NOMO-1 treated with dmso at 0.1 percent for 144 hours (cell line): ENCODE measurements around the gene NKD2.
"Not testable (repeated sequence)": the region's sequence is repeated elsewhere in the genome, so short reads cannot be mapped to it uniquely, and the experiment has no call there.

Experiments
- DNase-seq: peaks from one replicate; lab custom pipeline; 2025; ENCODE audit not compliant: unreplicated experiment; lab: John Stamatoyannopoulos, UW

Gene NKD2

DNA sequence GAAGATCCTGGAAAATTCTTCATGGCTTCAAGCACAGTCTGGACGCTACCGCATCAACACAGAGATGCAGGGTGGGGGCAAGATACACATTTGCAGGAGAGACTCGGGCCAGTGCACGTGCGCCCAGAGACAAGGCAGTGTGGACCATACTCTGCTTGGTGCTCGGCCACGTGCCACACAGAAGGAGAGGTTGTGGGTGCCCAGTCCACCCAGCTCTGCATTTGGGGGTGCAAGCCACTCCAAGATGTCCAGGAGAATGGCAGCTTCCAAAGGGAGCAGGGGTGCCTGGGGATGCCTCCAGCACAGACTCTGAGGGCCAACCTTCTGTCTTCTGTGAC lies 4.3 kb downstream of the NKD2 start:
- no peak for DNase-seq

- no peak for DNase-seq
Observed at GRCh38 chr5:1013238-1013947, 4.8 kb downstream of the NKD2 start.

DNA sequence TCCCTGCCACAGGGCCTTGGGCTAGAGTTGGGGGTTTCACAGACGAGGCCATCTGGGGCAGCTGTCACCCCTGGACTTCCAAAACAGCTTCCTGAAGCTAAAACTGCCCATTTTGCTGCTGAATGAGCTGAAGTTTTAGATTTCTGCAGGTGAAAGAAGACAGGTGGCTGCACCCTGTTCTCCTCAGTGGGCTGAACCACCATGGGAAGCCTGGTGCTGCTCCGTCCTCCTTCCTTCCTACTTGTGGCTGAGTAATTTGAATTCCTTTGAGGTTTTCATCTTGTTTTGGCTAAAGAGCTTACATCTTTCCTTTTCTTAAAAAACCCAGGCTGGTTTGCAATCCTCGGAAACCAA lies 5.3 kb downstream of the NKD2 start:
- DNase-seq: no peak

DNA sequence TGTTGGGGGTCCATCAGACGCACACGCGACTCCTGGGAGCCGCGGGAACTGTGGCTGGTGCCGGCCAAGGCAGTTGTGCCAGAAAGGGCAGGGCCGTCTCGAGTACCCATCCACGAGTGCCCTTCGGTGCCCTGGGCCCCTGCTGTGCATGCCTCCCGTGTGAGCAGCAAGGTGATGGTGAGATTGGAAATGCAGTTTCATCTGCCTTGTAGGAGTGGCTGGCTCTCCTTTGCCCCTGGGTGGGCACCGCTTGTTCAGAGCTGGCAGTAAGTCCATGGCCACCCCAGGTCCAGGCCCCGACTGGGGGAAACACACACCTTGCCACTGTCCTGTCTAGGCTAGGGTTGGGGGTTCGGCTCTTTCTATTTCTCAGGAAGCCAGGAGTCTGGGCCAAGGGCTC lies 5.7 kb downstream of the NKD2 start:
- no peak for DNase-seq

- no peak for DNase-seq
Observed at GRCh38 chr5:1014781-1015221, 6.2 kb downstream of the NKD2 start.

DNA sequence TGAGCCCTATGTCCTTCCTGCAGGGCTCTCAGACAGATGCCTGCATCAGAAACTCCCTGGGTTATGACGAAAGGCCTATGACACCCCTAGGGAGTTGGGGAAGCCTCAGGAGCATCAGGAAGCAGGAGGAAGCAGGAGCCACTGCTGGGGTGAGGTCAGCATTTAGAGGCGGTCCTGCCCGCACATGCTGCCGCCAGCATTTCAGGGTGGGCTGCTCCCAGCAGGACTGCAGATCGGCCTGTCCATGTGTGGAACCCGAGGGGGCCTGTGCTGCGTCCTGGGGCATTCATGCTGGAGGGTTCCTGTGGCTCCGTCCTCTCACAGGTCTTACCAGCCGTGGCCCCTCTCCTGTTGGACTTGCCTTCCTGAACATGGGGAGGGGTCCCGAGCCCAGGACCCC lies 6.9 kb downstream of the NKD2 start:
- DNase-seq: no peak

DNA sequence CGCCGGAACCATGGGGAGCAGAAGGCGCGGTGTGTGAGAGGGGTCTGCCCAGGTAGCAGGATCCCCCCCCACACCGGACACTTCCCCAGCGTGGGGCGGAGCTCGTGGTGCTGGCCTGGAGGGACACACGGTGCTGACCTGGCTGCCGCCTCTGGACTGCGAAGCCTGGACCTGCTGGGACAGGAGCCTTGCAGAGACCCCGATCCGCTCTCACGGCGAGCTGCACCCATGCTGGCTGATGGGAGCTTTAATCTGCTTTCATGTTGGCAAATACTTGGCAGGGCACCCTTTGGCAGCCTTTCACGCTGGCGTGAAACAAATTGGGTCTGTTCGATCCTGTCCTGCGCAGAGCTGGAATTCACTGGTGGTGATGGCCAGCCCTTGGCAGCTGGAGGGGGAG lies 7.4 kb downstream of the NKD2 start:
- DNase-seq: no peak

DNA sequence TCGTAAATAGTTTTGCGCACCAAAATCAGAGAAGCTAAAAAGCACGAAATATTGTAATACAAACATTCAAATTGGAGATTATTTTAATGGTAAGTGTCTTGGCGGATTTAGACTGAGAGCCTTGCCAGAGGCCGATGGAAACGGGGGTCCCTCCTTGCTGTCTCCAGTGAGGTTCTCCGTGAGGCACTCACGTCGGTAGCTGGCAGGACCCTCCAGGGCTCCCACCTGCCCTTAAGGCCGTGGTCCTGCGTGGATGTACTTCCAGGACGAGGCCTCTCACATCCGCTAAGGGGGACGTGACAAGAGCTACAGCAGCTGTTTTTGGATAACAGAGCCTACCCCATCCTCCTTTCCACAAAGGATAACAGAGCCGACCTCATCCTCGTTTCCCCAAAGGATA lies 7.9 kb downstream of the NKD2 start:
- no peak for DNase-seq

- DNase-seq: no peak
Observed at GRCh38 chr5:1017056-1017455, 8.5 kb downstream of the NKD2 start.

- DNase-seq: no peak
Observed at GRCh38 chr5:1017691-1018455, 9.3 kb downstream of the NKD2 start.

GRCh38 chr5:1018596-1018995 lies 10.0 kb downstream of the NKD2 start:
- no peak for DNase-seq

DNA sequence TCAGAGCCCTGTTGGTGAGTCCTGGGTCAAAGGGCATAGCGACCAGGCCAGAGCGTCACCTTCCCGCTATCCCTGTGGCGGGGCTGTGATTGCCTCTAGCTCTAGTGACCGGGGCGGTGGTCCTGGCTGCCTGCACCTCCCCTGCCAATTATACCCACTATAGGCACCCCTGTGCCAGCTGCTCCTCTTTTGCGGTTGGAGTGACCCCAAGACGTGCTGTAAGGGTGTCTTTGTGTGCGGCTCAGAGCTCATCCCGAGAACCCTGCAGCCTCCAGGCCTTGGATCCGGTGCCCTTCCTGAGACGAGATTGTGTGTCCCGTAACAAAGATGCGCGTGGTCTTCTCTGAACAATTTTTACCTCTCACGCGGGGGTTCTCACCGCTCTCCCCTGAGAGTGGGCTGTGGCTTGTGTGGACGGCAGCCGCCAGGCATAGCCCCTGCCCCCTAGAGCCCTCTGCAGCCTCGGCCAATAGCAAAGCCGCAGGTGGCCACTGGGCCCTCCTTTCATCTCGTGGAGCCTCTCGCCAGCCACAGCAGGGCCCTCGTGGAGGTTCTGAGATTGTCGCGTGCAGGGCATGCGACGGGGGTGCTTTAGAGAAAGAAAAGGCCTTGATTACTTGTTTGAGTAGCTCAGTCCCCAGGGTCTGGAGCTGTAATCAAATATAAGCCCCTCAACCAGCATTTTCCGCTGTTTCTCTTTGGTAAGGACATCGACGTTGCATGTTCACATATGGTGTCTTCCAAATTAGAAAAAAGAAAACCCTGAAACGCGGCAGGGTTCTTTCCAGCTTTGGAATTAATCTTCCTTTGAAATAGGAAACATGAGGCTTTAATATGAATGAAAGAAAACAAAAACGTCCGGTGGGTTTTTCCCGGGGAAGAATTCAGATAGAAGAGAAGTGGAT lies 10.7 kb downstream of the NKD2 start:
- no peak for DNase-seq

DNA sequence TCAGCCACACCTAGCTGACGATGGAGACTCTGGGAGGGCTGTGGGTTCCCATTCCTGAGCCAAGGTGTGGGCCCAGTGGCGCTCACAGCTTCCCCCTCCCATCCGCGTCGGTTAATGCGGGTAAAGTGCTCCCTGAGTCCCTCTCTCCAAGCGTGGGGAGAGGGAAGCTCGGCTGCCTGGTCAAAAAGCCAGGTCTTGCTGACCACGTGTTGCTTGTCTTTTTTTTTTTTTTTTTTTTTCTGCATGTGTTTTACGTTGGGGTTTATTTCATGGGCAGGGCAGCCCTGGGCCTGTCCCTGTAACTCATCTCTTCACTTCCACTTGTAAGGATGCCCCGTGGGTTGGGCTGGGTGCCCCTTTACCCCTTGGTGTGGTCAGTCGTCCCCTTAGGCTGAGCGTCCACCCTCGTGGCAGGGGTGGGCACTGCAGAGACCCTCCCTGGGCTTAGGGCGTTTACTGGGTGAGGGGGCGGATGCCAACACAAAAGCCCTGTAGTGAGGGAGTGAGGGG lies 11.9 kb downstream of the NKD2 start:
- DNase-seq: no peak

DNA sequence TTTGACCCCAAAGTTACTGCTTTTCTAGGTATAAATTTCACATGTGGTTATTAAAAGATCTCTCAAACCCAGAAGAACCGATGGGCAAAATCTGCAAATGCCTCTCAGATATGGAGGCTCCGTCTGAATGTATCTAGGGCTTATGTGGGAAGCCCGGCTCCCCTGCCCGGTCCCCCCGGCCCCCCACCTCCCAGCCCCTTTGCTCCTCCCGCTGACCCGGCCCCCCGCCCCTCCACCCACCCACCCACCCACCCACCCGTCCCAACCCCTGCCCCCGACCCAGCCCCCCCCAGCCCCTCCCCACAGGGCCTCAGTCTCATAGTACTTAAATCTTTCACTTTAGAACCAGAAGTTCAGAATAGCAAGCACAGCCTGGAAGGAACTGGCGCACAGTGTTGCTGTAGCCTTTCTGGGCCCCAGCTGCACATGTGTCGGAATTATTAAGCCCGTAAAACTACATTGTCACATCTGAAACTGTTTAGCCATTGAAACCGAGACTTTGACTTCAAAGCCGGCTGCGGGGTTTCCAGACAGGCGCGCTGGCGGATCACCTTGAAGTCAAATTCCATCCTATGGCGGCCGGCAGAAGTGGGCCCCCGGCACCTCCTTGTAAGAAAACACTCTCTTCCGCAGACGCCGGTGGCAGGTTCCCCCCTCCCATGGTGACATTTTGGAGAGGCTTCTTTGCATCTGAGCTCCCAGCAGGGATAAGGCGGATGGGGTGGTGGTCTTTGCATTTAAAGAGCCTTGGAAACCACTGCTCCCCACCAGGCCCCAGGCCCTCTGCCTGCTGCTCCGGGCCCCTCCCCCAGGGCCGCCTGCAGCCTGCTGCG lies 12.8 kb downstream of the NKD2 start:
- DNase-seq: no peak

DNA sequence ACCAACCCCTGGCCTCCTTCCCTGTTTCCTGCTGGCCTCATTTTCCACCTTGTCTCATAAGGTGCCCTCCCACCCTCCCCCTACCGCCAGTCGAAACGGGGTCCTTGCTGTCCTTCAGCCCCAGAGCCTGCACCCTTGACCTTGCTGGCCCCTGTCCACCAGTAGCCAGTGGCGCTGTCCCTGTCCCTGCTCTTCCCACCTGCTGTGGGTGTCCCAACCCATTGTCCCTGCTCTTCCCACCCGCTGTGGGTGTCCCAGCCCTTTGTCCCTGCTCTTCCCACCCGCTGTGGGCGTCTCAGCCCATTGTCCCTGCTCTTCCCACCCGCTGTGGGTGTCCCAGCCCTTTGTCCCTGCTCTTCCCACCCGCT lies 13.4 kb downstream of the NKD2 start:
- DNase-seq: not testable (repeated sequence)

DNA sequence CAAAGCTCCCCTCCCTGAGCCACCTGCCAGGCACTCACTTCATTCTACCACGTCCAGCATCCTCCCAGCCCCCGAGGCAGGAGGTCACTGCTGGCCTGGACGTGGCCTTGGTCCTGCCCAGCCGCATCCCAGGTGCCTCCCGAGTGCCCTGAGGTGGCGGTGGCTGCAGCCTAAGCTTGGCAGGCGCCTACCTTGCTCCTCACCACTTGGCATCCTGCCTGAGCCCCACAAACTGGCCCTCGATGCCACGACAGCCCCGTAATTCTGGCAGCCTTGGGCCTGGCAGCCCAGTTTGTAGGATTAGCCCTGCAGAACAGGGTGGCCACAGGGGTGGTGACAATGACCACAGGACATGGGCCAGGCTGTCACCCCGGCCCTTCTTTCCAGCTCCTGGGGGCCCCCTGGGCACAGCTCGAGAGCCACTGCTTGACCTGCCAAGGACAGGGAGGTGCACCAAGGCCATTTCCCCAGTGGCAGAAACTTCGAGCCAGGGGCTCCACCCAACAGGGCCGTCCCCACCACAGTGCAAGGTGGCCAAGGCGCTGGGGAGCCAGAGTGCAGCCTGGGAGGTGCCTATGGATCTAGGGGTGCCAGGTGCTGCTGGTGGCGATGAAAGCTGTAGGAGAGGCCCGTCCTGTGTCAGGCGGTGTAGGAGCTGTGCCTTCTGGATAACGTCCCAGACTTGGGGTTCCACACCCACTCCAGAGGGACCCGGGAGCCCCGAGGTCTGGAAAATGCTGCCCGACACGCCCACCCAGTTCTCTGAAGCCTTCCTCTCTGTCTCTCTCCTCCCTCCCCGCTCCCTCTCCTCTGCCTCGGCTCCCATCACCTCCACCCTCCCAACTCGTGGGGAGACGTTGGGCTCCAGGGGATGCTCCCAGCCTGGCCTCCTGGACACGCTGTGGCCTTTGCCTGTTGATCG lies 18.4 kb downstream of the NKD2 start:
- no peak for DNase-seq

DNA sequence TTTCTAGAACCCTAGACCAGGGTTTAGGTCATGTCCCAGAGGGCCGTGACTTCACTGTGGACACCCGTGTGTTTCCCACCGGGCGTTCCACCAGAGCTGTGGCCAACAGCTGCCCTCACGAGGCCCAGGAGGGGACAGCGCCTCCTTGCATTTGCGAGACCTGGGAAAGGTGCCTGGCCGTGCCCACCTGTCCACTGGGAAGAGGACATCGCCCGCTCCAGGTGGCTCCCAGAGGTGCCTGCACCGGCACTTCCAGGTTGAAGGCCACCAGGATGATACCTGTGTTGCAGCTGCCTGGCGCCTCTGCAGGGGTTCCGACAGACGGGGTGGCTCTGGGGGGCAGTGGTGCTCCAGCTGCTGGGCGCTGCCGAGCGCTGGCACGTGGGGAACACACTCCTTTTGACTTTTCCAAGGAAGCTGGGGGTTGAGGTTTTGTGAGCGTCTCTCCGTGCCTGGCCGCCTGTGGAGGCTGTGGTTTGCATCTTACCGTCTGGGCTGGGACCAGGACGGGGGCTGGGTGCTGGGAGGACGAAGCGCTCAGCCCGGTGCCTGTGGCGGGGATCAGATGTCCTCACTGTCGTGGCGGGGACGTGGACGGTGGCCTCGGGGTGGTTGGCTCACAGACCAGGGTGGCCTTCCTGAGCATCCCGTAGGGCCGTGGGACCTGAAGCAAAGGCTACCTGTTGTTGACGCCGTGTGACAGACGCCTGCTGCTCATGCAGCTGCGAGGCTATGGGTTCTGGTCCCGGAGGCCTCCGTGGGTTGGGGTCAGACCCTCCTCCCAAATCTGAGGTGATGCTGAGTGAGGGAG lies 19.2 kb downstream of the NKD2 start:
- DNase-seq: no peak

DNA sequence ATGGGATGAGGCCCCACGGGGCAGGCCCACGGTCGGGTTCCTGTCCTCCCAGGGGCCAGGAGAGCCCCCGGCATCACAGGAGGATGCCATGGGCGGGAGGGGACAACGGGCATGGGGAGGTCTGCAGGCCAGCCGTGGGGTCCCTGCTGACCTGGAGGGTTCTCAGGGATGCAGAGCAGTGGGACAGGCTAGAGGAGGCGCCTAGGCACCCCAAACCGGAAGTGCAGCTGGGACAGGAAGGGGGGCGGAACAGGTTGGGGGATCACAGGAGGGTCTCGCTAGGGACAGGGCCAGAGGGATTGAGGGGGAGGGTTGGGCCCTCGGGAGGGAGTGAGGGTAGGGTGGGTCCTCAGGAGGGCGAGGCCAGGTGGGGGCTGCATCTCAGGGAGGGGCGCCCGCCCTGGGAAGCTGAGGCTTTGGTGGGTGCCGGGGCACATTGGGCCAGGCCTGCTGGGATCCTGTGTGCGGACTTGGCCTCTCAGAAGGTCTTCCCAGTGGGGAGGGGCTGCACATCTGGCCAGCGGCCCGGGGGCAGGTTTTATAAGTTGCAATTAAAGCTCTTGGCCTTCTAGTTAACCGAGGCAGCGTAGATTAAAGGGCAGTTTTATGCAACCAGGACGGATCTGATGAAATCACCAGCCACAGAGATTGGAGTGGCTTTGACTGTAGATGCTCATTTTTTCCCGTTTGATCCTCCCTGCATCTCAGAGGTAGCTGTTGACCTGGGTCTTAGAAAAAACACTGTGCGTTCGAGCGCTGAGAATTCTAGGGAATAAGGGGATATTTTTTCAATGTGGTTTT lies 20.1 kb downstream of the NKD2 start:
- DNase-seq: no peak
